ACHN (cell line): ENCODE results near the gene BRD3.

Experiments used
- DNase-seq: peaks from one replicate; pipeline ENCODE4 v3.0.0-alpha.2; 2015
- in situ Hi-C: cut with HindIII; loops from 2 replicates; pipeline ENCODE4 v1.10.0; 2017; ENCODE audit warnings: low sequenced_read_pairs, low pct_ligation_motif_present, low pct_unique_long_range_greater_than_20kb

BRD3 gene

DNA sequence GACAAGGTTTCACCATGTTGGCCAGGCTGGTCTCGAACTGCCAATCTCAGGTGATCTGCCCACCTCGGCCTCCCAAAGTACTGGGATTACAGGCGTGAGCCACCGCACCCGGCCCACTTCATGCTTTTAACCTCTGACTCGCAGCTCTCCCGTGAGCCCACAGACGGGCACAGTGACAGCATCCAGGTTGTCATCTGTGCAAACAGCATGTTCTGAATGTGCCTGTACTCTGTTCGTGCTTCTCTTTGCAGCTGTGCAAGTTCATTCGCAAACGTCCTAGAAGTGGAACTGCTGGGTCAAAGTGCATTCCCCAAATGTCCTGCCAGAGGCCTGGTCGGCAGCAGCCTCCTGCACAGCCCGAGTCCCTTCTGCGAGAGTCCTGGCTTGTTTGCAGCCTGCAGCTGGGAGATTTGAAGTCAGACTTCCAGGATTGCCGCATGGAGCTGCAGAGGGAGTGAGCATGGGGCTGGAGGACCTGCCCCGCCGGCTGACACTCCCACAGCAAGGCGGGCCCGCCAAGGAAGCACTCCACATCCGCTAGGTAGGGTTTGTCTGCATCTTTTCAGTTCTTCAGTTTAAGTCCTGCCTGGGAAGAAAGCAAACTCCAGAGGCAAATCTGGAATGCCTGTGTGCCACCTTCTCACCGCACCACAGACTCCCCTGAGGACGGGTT lies 39.1 kb downstream of the BRD3 start:
- in situ Hi-C loops = no loop called here

DNA sequence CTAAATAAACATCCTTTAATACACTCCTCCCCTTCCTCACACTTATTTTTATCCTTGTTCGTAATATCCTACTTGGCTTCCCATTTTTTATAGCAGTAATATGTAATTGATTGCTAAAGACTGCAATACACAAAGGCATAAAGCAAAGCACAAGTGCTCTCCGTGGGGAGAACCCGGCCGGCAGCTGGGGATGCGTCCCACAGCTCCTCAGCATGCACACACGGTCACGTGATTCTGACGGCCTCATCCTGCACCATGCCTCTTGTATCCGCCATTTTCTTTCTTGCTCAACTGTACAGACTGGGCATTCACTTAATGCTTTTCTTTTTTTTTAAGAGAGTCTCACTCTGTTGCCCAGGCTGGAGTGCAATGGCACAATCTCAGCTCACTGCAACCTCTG lies 39.8 kb downstream of the BRD3 start:
- DNase-seq = no peak
- in situ Hi-C loops = no loop called here

More for the DNA sequence above, 39.1 kb downstream of the BRD3 start:
- DNase-seq = no peak

DNA sequence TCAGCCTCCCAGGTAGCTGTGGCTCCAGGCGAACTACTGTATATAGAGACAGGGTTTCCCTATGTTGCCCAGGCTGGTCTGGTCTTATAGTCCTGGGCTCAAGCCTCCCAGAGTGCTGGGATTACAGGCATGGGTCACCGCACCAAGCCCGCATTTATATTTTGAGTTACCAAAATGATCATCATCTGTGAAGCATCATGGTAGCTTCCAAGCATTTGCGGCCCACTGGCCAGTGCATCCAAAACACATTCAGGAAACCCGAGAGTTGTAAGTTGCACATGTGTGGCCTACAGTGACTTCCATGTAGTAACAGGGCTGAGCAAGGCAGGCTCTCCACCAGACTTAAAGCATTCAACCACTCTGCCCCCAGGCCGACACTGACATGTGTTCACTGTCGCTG lies 40.3 kb downstream of the BRD3 start:
- DNase-seq = no peak
- in situ Hi-C loops = no loop called here

GRCh38 chr9:134026981-134027380 lies 40.8 kb downstream of the BRD3 start:
- in situ Hi-C loops = no loop called here
- no peak for DNase-seq

DNA sequence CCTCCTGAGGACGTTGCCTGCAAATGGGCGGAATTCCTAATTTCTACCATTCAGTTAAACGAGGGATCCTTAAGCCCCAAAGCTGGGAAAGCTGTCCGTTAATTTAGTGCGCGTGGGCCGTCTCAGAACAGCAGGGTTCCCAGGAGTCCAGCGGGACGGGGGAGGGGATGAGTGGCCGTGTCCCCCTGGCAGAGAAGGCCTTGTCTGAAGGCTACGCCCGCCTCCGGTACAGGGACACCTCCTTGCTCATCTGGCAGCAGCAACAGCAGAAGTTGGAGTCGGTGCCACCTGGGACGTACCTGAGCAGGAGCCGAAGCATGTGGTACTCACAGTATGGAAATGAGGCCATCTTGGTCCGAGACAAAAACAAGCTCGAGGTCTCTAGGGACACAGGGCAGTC lies 41.2 kb downstream of the BRD3 start:
- in situ Hi-C loops = no loop called here
- no peak for DNase-seq

DNA sequence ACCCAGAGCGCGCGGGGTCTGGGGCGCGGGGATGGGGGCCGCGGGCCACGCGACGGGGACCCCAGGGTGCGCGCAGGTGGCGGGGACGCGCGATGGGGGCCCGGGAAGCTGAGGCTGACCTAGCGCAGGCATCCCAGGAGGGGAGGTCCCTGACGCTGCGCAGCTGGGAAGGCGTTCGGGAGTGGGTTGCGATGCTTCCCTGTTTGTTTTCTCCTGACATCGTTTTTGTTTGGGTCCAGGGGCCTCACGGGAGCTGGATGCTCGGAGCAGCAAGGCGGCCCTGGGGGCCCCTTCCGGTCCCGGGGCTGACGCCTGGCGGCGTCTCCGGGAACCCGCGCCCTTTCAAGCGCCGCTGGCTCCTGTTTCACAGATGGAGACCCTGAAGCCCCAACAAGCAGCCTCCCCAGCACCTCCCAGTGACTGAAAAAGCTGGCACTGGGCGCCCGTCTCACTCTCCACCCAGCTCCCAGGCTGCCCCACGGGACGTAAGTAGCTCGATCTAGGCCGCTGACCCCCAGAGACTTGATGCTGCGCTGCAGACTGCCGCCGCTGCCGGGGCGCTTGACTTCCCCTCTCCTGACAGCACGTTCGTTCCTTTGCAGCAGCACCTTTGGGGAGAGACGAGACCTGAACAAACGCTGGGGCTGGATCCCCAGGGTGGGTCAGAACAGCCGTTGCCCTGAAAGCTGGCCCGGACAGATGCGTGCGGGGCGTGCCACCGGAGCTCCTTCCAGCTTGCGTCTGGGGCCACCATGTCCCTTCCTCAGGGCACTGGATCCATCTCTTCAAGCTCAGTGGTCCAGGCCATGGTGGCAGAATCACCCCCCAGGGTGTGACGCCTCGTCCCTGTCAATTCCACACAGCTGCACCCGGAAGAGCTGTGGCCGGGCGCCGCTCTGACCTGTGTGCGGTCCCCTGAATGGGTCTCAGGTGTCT lies 42.0 kb downstream of the BRD3 start:
- DNase-seq = peak; percentile 31
- in situ Hi-C loops = no loop called here

GRCh38 chr9:134024828-134025605 lies 42.8 kb downstream of the BRD3 start, which contains the start of gene BRD3OS:
Gene BRD3OS, plus strand, starts transcription at chr9:134025481. Its CDS starts 1,267 bp downstream, at chr9:134026748.
- DNase-seq = peak; percentile 94
- in situ Hi-C loops = no loop called here

DNA sequence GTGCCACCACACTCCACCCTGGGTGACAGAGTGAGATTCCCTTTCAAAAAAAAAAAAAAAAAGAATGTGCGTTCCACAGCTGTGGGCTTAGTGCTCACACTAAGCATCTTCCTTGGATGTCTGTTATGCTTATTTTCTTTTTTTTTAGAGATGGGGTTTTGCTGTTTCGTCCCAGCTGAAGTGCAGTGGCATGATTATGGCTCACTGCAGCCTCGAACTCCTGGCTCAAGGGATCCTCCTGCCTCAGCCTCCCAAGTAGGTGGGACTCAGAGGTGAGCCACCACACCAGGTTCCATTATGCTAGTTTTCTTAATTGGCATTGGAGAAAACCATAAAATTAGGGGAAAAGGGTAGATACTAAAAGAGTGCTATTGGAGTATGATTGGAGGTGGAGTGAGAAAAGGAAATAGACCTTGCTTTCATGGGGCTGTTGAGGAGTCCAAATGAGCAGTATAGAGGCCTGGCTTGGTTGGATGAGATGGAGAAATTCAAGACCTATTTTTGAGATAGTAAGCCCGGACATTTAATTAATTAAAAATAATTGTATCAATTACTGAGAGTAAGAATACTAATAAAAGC lies 43.5 kb downstream of the BRD3 start:
- in situ Hi-C loops = no loop called here
- no peak for DNase-seq

DNA sequence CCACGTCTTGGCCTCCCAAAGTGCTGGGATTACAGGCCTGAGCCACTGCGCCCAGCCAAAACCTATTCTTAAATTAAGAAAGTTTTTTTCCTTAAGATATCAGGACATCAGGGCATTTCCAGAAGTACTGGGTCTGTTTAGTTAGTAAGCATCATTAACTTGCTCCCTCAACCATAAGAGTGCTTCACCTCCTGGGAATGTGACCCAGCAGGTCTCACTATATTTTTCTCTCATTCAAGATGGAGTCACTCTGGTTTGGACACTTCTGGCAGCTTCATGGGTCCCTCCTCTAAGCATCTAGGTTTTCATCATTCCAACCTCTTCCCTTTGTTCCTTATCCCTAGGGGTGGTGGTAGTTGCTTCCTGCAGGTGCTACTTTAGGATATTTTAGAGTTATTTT lies 52.9 kb downstream of the BRD3 start:
- DNase-seq = peak; percentile 27
- in situ Hi-C loops = no loop called here

DNA sequence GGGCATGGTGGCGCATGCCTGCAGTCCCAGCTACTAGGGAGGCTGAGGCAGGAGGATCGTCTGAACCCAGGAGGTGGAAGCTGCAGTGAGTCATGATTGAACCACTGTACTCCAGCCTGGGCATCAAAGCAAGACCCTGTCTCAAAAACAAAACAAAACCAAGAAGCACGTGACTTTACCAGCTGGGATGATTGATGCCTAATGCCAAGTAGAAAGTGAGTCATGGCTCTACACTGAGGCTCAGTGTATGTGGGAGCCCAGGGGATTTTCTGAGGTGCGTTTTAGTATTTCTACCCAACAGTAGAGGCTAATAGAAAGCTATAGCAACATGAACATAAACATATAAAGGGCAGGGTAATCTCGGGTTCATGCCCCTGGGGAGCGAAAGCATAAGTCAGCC lies 56.4 kb downstream of the BRD3 start:
- in situ Hi-C loops = no loop called here
- no peak for DNase-seq

- DNase-seq = no peak
- in situ Hi-C loops = no loop called here
Measured at GRCh38 chr9:134010310-134011173, 57.3 kb downstream of the BRD3 start.

- in situ Hi-C loops = no loop called here
Measured at GRCh38 chr9:134007571-134007970, 60.3 kb downstream of the BRD3 start.

GRCh38 chr9:134007150-134007549 lies 60.7 kb downstream of the BRD3 start:
- in situ Hi-C loops = no loop called here
- DNase-seq = no peak

More at GRCh38 chr9:134007571-134007970, 60.3 kb downstream of the BRD3 start:
- DNase-seq = no peak

GRCh38 chr9:134005381-134005780 lies 62.4 kb downstream of the BRD3 start:
- no peak for DNase-seq
- in situ Hi-C loops = no loop called here

- in situ Hi-C loops = no loop called here
- DNase-seq = no peak
Measured at GRCh38 chr9:134004881-134005280, 62.9 kb downstream of the BRD3 start.

- in situ Hi-C loops = no loop called here
- no peak for DNase-seq
Measured at GRCh38 chr9:134004131-134004873, 63.5 kb downstream of the BRD3 start.

DNA sequence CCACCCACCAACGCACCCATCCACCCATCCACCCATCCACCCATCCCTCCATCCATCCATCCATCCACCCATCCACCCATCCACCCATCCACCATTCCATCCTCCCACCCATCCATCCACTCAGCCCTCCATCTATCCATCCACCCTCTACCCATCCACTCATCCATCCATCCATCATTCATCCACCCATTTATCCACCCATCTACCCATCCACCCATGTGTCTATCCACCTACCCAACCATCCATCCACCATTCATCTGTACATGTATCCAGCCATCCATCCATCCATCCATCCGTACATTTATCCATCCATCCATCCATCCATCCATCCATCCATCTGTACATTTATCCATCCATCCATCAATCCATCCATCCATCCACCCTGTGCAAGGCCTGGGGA lies 64.6 kb downstream of the BRD3 start:
- DNase-seq = no peak
- in situ Hi-C loops = no loop called here
